HEK293 (cell line): ENCODE data around the gene C1GALT1C1L.

Experiments used
- ZNF302 ChIP-seq: fragments of 450-650 bp; formaldehyde crosslinking; IDR thresholded peaks from 2 replicates; pipeline ENCODE4 v1.5.1; 2016; ENCODE audit warnings: missing biosample characterization, missing genetic modification characterization, low read depth
- TF ChIP-seq, protein P1 (sequence below): fragments of 450-650 bp; formaldehyde crosslinking; IDR thresholded peaks from 2 replicates; pipeline ENCODE4 v1.5.1; 2016; ENCODE audit warnings: missing biosample characterization, missing genetic modification characterization

DNA sequence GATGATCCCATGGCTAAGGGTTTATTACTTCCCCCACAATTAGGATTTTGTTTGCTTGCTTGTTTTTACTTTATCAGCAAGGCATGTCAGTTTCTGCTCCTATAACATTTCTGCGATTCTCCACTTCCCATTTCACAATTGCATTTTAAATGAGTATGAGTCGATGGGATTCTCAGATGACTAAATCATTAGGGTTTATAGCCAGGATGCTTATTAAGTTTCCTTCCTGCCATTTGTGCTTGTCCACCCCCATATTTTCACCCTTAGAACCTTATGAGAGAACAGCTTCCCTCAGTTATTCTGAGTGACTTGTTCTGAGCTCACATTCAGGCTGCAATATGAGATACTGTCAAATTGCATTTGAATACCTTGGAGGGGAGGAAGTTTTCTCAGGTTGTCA is 37.9 kb upstream of the C1GALT1C1L start:
- TF ChIP-seq ZNF302 (tag by site-specific recombination), result no peak
- TF ChIP-seq, protein P1, sequence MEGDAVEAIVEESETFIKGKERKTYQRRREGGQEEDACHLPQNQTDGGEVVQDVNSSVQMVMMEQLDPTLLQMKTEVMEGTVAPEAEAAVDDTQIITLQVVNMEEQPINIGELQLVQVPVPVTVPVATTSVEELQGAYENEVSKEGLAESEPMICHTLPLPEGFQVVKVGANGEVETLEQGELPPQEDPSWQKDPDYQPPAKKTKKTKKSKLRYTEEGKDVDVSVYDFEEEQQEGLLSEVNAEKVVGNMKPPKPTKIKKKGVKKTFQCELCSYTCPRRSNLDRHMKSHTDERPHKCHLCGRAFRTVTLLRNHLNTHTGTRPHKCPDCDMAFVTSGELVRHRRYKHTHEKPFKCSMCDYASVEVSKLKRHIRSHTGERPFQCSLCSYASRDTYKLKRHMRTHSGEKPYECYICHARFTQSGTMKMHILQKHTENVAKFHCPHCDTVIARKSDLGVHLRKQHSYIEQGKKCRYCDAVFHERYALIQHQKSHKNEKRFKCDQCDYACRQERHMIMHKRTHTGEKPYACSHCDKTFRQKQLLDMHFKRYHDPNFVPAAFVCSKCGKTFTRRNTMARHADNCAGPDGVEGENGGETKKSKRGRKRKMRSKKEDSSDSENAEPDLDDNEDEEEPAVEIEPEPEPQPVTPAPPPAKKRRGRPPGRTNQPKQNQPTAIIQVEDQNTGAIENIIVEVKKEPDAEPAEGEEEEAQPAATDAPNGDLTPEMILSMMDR (tag by site-specific recombination), result no peak
